NCI-H774 (cell line): ENCODE data around the gene ZNF607.
A peak's percentile ranks its signal among the peaks of the same experiment; 100 is the strongest.
"Not testable (repeated sequence)": the region's sequence is repeated elsewhere in the genome, so short reads cannot be mapped to it uniquely, and the experiment has no call there.

Experiments
- DNase-seq: peaks from one replicate; lab custom pipeline; 2025; lab: John Stamatoyannopoulos, UW

ZNF607 gene

GRCh38 chr19:37719111-37719926 is at the start of gene ZNF607:
Gene ZNF607 (minus strand): TSS chr19:37719761. CDS start chr19:37711618, 8,143 bp downstream.
- peak; percentile 91 for DNase-seq

- no peak for DNase-seq
These were observed 43.9 kb upstream of the ZNF607 start for GRCh38 chr19:37763488-37763887.

- DNase-seq, result not testable (repeated sequence)
These were observed 38.1 kb upstream of the ZNF607 start for GRCh38 chr19:37757683-37758082.

- DNase-seq, result no peak
These were observed 18.8 kb upstream of the ZNF607 start for GRCh38 chr19:37738371-37738770.

GRCh38 chr19:37725181-37725580 is 5.6 kb upstream of the ZNF607 start:
- DNase-seq, result no peak

GRCh38 chr19:37719927-37720265 is 335 bp upstream of the ZNF607 start:
- no peak for DNase-seq

GRCh38 chr19:37718304-37718703 is 1.3 kb downstream of the ZNF607 start:
- no peak for DNase-seq

GRCh38 chr19:37716140-37716539 is 3.4 kb downstream of the ZNF607 start:
- DNase-seq, result no peak

- no peak for DNase-seq
These were observed 13.4 kb downstream of the ZNF607 start for GRCh38 chr19:37706052-37706605.

- no peak for DNase-seq
These were observed 20.5 kb downstream of the ZNF607 start for GRCh38 chr19:37699057-37699456.

GRCh38 chr19:37698216-37698615 is 21.3 kb downstream of the ZNF607 start:
- no peak for DNase-seq

GRCh38 chr19:37695144-37695899 is 24.2 kb downstream of the ZNF607 start:
- DNase-seq, result no peak

GRCh38 chr19:37692956-37693620 is 26.5 kb downstream of the ZNF607 start:
- no peak for DNase-seq

GRCh38 chr19:37691881-37692504 is 27.6 kb downstream of the ZNF607 start:
- DNase-seq, result peak; percentile 44

- no peak for DNase-seq
These were observed 36.0 kb downstream of the ZNF607 start for GRCh38 chr19:37683520-37683919.

GRCh38 chr19:37669450-37669914 is 50.1 kb downstream of the ZNF607 start:
- DNase-seq, result no peak

- not testable (repeated sequence) for DNase-seq
These were observed 62.4 kb downstream of the ZNF607 start for GRCh38 chr19:37657157-37657556.

- peak; percentile 87 for DNase-seq
These were observed 63.7 kb downstream of the ZNF607 start for GRCh38 chr19:37655689-37656371.

GRCh38 chr19:37655301-37655688 is 64.3 kb downstream of the ZNF607 start, which contains the start of gene ZFP30:
Gene ZFP30 (minus strand): TSS chr19:37655465. CDS start chr19:37647822, 7,643 bp downstream.
- DNase-seq, result peak; percentile 87

GRCh38 chr19:37654629-37655300 is 64.8 kb downstream of the ZNF607 start:
- DNase-seq, result peak; percentile 25

- DNase-seq, result no peak
These were observed 65.4 kb downstream of the ZNF607 start for GRCh38 chr19:37654118-37654517.
